DMS153 (cell line): ENCODE measurements around the gene HOXA5.
A peak's percentile ranks its signal among the peaks of the same experiment; 100 is the strongest.

ENCODE experiments used
- DNase-seq: peaks from one replicate; lab custom pipeline; 2025; lab: John Stamatoyannopoulos, UW

Gene HOXA5

DNA sequence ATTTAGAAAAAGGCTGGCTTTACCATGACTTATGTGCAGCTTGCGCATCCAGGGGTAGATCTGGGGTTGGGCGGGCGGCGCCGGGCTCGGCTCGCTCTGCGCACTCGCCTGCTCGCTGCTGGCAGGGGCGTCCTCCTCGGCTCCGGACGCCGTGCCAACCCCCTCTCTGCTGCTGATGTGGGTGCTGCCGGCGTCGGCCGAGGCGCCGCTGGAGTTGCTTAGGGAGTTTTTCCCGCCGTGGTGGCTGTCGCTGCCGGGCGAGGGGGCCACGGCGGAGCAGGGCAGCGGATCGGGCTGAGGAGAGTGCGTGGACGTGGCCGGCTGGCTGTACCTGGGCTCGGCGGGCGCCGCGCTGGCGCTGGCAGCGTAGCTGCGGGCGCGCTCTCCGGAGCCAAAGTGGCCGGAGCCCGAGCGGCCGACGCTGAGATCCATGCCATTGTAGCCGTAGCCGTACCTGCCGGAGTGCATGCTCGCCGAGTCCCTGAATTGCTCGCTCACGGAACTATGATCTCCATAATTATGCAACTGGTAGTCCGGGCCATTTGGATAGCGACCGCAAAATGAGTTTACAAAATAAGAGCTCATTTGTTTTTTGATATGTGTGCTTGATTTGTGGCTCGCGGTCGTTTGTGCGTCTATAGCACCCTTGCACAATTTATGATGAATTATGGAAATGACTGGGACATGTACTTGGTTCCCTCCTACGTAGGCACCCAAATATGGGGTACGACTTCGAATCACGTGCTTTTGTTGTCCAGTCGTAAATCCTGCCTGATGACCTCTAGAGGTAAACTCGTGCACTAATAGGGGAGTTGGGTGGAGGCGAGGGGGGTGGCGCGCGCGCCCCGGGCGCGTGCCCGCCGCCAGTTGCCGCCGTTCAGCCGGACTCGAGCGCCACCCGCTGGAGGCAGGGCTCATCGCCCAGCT, at the start of gene HOXA5:
Gene HOXA5, minus strand, starts transcription at position 659 of the 927 bp plus-strand sequence. Its CDS starts 74 bp downstream, at position 585.
- DNase-seq: no peak

DNA sequence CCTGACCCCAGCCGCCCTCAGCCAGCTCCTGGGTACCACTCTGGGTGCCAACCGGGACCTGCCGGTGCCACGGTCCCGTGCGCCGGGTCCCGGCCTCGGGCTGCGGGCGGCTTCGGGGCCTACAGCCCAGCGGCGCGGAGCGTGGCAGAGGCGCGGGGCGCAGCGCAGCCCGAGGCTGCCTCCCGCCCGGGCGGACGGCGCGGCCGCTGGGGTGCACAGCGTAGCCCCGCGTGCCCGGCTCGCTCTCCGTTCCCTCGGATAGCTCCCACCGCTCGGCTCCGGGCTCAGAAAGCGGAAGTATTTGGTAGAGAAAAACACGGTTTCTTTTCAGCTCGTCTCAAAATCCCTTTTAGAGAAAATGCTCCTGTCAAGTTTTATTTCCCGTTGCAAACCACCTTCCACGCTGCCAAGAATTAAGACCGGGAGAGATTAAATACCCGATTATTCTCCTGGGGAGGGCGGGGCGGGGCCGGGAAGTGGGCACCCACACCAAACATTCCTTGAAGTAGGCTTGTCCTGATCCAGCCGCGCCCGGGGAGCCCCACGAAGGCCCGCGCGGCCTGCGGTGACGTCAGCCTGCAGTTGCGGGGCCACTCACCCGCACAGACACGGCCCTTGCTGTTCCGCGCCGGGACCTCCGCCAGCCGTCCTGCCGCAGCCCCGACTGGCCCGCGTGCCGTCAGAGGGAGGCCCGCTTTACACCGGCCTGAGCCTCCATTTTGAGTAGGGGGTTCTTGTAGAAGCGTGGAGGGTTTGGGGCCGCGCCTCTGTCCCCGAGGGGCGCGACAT, 49.3 kb upstream of the HOXA5 start:
- no peak for DNase-seq

DNA sequence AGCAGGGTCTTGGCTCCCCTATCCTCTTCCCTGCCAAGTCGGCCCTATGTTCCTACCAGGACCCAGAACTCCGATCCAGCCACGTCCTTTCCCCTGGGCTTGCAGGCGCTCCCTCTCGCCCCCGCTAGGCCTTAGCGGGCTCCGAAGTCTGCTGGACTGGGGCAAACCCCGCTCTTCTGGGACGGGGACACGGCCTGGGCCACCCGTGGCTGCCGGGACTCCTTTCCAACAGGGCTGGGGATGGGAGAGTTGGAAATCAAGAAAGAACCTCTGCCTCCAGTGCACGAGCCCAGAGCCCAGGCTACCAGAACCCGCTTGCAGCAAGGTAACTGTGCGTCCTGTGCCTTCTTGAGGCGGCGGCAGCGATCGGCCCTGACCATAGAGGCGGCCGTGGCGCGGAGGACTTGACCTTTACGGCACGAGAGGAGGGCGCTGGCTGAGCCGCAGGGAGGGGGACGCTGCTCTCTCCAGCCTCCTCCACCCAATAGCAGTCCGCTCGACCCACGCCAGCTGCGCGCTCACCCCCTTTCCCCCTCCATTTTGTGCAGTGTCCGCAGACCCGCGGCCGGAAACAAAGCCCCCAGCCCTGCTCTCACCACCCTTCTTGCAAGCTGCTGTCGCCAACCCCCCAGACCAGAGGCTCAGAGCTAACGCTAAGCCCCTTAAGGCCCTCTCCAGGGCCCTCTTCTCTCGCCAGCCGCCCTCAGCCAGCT, 48.5 kb upstream of the HOXA5 start:
- DNase-seq: no peak

DNA sequence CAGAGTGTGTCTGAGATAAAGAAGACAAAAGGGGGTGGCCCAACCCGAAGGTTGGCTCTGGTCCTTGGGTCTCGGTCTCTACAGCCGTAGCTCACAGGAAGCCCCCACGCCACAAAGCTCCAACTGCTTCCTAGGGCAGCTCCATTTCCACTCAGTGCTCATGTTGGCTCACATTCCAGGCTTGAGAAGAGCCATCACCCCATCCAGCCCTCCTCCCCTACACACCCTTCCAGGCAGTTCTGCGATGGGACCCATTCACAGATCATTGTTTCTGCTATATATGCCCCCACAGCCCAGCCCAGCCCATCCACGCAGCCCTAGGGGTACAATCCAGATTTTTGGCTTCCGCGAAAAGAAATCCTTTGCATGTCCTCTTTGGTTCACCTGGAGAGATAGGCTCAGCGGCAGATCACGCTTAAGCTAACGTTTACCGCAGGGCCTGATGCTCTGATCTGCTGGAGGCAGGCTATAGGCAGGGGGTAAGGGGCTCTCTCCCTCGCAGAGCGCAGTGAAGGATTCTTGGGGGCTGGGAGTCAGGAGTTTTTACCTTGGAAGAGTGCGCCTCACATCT, 47.8 kb upstream of the HOXA5 start:
- DNase-seq: no peak

DNA sequence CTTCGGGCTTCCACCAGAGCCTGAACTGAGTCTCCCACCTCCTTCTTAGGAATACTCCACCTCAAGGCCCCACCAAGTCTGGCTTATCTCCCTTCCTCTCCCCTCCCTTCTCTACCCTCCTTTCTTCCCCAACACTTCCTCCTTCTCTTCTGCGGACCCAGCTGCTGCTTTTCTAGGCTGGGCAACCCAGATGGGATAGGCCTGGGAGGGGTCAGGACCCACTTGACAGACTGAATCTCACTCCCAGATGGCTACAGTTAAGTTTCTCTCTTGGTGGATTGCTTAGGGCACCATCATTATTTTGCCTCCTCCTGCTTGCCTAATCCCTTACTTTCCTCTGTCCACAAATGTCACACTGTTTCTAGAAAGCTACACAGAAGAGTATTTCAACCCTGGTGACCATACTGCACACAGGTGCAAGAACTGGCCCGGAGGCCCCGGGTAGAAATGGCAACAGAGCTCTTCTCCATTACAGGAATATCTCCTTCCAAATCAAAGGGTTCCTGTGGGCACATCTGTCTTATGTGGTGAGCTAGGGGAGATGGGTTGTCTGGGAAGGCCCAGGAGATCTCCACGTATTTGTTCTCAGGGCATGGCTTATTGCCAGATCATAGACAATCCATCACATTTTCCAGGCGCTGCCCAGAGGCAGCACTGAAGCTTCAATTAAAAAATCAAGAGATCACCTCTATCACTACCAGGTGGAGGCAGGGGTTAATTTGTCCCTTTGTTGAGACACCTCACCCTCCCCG, 46.7 kb upstream of the HOXA5 start:
- no peak for DNase-seq

DNA sequence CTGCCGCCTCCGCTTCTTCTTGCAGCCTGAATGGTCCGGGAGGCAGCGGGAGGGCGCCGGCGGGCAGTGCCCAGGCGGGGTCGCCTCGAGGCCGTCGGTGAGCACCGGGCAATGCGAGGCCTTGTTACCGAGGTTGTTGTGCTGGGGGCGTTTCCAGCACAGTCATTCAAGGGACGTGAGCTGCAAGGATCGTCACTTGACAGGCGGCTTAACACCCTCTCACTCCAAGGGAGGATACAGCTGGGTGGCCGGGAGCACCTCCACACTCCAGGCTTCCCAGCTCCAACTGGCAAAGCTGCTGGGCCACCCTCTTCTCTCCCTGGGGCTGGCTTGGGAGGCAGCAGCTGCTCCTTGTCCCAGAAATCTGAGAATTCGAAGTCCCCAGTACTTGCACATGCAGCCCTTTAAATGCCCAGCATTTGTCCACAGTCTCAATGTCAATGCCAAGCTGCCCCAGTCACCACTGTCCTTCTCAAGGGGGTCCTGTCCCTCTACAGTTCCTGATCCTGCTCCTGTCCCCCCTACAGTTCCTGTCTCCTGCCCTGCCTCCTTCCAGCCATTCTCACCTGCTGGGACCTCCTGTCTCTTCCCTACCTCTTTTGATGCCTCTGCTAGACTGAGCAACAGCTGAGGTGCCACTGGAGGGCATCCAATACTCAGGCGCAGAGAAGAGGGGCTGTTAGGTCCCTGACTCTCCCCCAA, 46.0 kb upstream of the HOXA5 start:
- DNase-seq: peak; percentile 18

GRCh38 chr7:27188386-27189294, 45.2 kb upstream of the HOXA5 start:
- no peak for DNase-seq

DNA sequence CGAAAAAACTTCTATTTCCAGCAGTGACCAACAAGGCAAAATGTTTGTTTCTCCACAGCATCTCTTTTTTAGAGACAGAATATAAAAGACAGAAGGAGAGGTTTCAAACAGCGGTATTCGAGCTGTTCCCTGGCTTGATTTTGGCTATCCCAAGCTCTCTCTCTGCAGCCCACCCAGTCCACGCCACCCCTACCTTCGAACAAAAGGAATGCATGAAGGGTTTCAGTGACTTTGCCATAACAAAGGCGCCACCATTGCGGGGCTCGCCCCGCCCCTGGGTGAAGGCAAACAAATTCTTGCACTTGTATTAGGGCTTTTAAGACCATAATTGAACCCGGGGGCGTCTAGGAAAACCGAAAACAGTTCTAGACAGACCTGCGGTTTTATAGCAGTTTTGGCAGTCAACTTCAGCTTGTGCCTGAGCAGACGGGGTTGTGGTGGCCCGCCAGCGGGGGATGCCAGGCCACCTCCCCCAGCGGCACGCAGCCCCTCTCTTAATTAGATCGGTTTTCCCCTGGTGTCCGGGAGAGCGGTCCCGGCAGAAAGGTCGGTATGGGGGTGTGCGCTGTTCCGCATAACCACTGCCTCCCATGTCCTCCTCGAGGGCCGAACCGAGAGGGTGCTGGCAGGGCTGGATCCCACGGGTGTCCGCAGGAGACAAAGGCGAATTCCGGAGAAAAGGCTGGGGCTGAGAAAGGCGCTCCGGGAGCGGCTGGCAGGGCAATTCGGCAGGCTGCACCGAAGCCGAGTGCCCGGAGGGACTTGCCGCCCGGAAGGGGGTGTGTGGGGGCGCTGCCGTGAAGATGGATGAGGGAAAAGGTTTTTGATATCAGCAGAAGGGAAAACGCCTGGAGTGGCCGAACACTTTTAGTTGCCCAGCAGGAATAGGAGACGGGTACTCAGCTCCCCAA, 44.2 kb upstream of the HOXA5 start:
- DNase-seq: no peak

DNA sequence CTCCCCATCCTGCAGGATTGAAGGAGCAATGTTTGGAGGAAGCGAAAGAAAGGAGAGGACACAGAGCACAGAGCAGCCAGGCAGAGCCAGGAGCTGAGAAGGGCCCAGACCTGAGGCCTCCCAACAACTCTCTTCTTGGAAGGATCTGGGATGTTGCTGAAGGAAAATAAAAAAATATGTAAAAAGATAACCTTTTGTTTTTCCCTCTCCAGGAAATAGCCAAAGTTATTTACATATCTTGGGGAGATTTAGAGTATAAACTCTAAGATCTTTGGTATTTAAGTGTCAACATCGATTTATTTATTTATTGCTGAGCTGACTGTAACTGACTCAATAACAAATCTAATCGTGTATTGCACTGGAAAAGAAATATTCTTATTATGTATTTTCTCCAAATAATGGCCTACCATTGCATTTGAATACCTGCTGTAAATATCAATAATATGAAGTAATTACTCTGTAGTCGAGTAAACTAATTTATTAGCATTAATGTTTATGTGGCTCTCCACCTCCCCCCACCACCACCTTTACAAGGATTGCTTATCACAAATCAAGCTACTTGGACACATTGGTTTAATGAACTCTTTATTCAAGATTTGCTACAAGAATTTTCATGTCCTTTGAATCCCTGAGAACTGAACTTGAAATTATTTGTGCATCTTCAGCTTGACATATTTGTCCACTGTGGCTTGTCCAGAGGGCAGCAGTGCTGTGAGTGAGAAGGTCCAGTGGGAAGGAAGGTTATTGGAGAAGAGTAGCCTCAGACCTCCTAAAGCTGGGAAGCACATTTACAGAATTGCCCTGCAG, 43.4 kb upstream of the HOXA5 start:
- DNase-seq: no peak

DNA sequence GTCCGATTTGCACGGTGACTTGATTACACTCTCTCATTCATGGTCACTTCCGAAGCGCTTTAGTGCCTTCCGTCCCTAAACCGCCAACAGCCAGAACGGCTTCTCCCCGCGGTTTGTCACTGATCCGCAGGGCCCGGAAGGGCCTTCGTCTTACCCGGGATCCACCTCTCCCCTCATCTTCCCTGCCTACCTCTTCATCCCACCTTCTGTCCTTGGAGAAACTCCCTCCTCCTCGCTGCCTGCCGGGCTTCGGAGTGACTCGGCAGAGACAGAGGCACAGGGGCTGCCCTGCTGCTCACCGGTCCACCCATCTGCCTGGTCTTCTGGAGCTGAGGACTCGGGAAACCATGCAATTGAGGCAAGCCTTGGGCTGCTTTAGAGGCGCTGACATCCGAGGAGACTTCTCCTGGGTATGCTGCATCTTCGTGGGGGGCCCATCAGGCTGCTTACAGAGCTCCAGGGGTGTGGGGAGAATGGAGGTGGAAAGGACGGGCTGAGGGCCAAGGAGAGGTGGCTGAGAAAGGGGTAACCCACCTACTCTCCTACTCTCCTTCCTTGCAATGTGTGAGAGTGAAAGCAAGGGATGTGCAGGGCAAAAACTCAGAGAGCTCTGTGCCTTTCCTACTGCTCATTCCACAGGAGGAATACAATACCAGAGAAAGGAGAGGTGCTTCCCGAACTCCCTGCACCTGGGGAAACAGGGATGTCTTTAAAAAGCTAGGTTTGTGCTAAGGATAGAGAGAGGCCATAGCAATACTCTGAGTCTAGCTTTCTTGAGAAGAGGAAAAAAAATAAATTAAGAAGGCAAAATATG, 42.6 kb upstream of the HOXA5 start:
- no peak for DNase-seq

GRCh38 chr7:27185013-27185853, 41.8 kb upstream of the HOXA5 start, which contains the start of gene HOXA11:
Gene HOXA11 (minus strand): TSS chr7:27185232. CDS start chr7:27185144, 88 bp downstream.
- DNase-seq: peak; percentile 72

GRCh38 chr7:27184337-27185012, 41.0 kb upstream of the HOXA5 start:
- DNase-seq: peak; percentile 26

- no peak for DNase-seq
These were observed 40.3 kb upstream of the HOXA5 start for GRCh38 chr7:27183682-27184336.

DNA sequence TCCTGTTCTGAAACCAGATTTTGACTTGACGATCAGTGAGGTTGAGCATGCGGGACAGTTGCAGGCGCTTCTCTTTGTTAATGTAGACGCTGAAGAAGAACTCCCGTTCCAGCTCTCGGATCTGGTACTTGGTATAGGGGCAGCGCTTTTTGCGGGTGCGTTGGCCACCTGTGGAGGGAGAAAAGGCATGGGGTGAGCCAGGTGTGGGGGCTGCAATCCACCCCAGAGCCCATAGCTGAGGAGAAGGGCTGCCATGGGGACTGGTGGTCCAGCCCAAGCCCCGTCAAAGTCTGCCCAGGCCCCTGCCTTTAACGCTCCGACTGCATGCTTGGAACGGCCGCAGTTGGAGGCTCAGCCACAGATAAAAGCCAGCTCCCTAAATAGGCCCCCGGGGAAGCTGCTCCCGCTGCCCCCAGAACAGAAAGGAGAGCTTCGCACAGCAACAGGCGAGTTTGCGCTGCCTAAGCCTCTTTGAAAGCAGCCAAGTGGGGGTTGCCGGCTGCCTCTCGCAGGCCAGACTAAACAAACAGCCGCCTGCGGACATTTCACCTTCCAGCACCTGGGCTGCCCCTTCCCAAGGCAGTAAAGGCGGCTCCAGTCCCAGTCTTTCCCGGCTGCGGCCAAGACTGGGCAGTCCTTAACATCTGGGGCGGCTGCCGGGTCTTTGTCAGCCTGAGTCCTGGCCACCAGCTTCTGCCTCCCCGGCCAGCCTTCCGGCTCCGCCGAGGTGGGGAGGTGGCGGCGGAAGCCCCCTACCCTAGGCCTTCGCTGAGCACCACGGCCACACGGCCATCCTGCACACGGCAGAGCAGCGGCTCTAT, 39.6 kb upstream of the HOXA5 start:
- DNase-seq: no peak
